Measurements from ENCODE around the gene HYDIN. TPM values are rescaled to one million over a fixed set of nuclear protein-coding genes. Genes with fewer than 3 reads are reported as not detected.

HYDIN gene
- total RNA-seq, 6 donors from 2014 or later, result 1.6 to 62.0 (median 18.1) TPM

GRCh38 chr16:71216714-71217113 lies 13.8 kb downstream of the HYDIN start:
- peaks cover 0 to under 1% (median 0%) of the 10 kb centered on the region in 4 donors for H3K9me3 ChIP-seq
- no peak overlapping the region for H3K27ac ChIP-seq
- ATAC-seq (ENCODE audit: low FRiP score in 2 of 2) (no peak), DNase-seq (no peak)
- no peak for TF ChIP-seq POLR2AphosphoS5 (IDR thresholded peaks at IDR 0.05)
- TF ChIP-seq EP300 (IDR thresholded peaks at IDR 0.05), result no peak
- TF ChIP-seq CTCF (IDR thresholded peaks at IDR 0.05), result no peak
- no peak for TF ChIP-seq POLR2A (IDR thresholded peaks at IDR 0.05)
- H3K4me3 ChIP-seq, result no peak overlapping the region
- no peaks in the 10 kb centered on the region for H3K4me1 ChIP-seq
- H3K36me3 ChIP-seq, result no peaks in the 10 kb centered on the region
- no peaks in the 10 kb centered on the region for H3K27me3 ChIP-seq
- 90 to 97% methylated on average over 3 of the region's 3 CpGs for WGBS, 2 donors

- DNase-seq (no peak), ATAC-seq (ENCODE audit: low FRiP score in 2 of 2) (no peak)
- no peaks in the 10 kb centered on the region for H3K9me3 ChIP-seq
- H3K4me1 ChIP-seq, result no peaks in the 10 kb centered on the region
- no peaks in the 10 kb centered on the region for H3K36me3 ChIP-seq
- H3K4me3 ChIP-seq, result no peak overlapping the region
- no peaks in the 10 kb centered on the region for H3K27me3 ChIP-seq
- 21 to 31% methylated on average over 1 of the region's 1 CpG for WGBS, 2 donors
- no peak overlapping the region for H3K27ac ChIP-seq
- no peak for TF ChIP-seq CTCF (IDR thresholded peaks at IDR 0.05)
- no peak for TF ChIP-seq POLR2A (IDR thresholded peaks at IDR 0.05)
- TF ChIP-seq EP300 (IDR thresholded peaks at IDR 0.05), result no peak
- TF ChIP-seq POLR2AphosphoS5 (IDR thresholded peaks at IDR 0.05), result no peak
Measured at GRCh38 chr16:71214746-71215381, 15.7 kb downstream of the HYDIN start.

GRCh38 chr16:71205482-71206131 lies 24.9 kb downstream of the HYDIN start:
- H3K4me1 ChIP-seq, result no peaks in the 10 kb centered on the region
- H3K9me3 ChIP-seq, result peaks cover 0 to 12% (median 2%) of the 10 kb centered on the region in 4 donors
- TF ChIP-seq EP300 (IDR thresholded peaks at IDR 0.05), result no peak
- no peak for TF ChIP-seq CTCF (IDR thresholded peaks at IDR 0.05)
- TF ChIP-seq POLR2AphosphoS5 (IDR thresholded peaks at IDR 0.05), result no peak
- TF ChIP-seq POLR2A (IDR thresholded peaks at IDR 0.05), result no peak
- H3K27me3 ChIP-seq, result no peaks in the 10 kb centered on the region
- no peak overlapping the region for H3K4me3 ChIP-seq
- ATAC-seq (ENCODE audit: low FRiP score in 2 of 2) (no peak), DNase-seq (no peak)
- H3K36me3 ChIP-seq, result no peaks in the 10 kb centered on the region
- H3K27ac ChIP-seq, result no peak overlapping the region
- 70% methylated on average over 3 of the region's 3 CpGs; no CpG with 5 or more reads in 1 of the 2 donors for WGBS, 2 donors

- ATAC-seq (ENCODE audit: low FRiP score in 2 of 2), result no peak
- Histone ChIP-seq H3K27me3 (no peaks in the 10 kb centered on the region), H3K9me3 (peaks cover 0 to 12% (median 6%) of the 10 kb centered on the region in 4 donors), H3K36me3 (no peaks in the 10 kb centered on the region), H3K4me3 (no peak overlapping the region), H3K27ac (no peak overlapping the region), H3K4me1 (no peaks in the 10 kb centered on the region)
- no peak for DNase-seq
- 76 to 83% methylated on average over 2 of the region's 2 CpGs for WGBS, 2 donors
- TF ChIP-seq CTCF (IDR thresholded peaks at IDR 0.05), result no peak
- no peak for TF ChIP-seq POLR2A (IDR thresholded peaks at IDR 0.05)
- no peak for TF ChIP-seq EP300 (IDR thresholded peaks at IDR 0.05)
- TF ChIP-seq POLR2AphosphoS5 (IDR thresholded peaks at IDR 0.05), result no peak
Measured at GRCh38 chr16:71203631-71204030, 26.9 kb downstream of the HYDIN start.
